Fibroblast of lung (primary cell): Measurements from ENCODE around the gene ZNF503. TPM values are rescaled to one million over a fixed set of nuclear protein-coding genes. Genes with fewer than 3 reads are reported as not detected.

Experiments used
- DNase-seq, 2 donors: peaks; one replicate each; pipeline versions ENCODE4 v3.0.0 to v3.0.0-alpha.2; 2010; ENCODE audit warnings: low read depth in 2 of 2
- H2AFZ ChIP-seq: 2 replicates; pipeline ENCODE4 v1.5.1; 2012; ENCODE audit warnings: low read length, control low read depth, inconsistent platforms
- H3K27ac ChIP-seq: 2 replicates; pipeline ENCODE4 v1.5.1; 2011; ENCODE audit warnings: low read length, control low read depth; ENCODE audit not compliant: insufficient read depth
- H3K27me3 ChIP-seq: 2 replicates; pipeline ENCODE4 v1.5.1; 2011; ENCODE audit warnings: mild to moderate bottlenecking, low read length; ENCODE audit not compliant: control insufficient read depth, insufficient read depth
- H3K36me3 ChIP-seq: 2 replicates; pipeline ENCODE4 v1.5.1; 2011; ENCODE audit warnings: low read length; ENCODE audit not compliant: control insufficient read depth, insufficient read depth
- H3K4me1 ChIP-seq: 2 replicates; pipeline ENCODE4 v1.5.1; 2011; ENCODE audit warnings: low read length; ENCODE audit not compliant: control insufficient read depth, insufficient read depth; ENCODE audit errors: extremely low read depth
- H3K4me2 ChIP-seq: 2 replicates; pipeline ENCODE4 v1.5.1; 2011; ENCODE audit warnings: low read length, control low read depth; ENCODE audit not compliant: insufficient read depth; ENCODE audit errors: extremely low read depth
- H3K4me3 ChIP-seq, 4 experiments: fragments of 200-600 bp in 1 of 4; sonication (generic) in 1 of 4; replicated peaks in 1 of 4; 2 replicates each; pipeline ENCODE4 v1.5.1; 2011 to 2016; ENCODE audit warnings: low read length in 4 of 4, low read depth in 3 of 4, mild to moderate bottlenecking in 3 of 4, control low read depth in 2 of 4, inconsistent platforms in 1 of 4, mixed read lengths in 1 of 4; ENCODE audit not compliant: insufficient read depth in 1 of 4; ENCODE audit errors: control extremely low read depth in 1 of 4
- H3K79me2 ChIP-seq: 2 replicates; pipeline ENCODE4 v1.5.1; 2012; ENCODE audit warnings: mild to moderate bottlenecking, low read length, inconsistent platforms; ENCODE audit not compliant: control insufficient read depth, insufficient read depth
- H3K9ac ChIP-seq: 2 replicates; pipeline ENCODE4 v1.5.1; 2011; ENCODE audit warnings: mild to moderate bottlenecking, low read length, control low read depth; ENCODE audit not compliant: insufficient read depth
- H3K9me3 ChIP-seq: 2 replicates; pipeline ENCODE4 v1.5.1; 2012; ENCODE audit warnings: low read depth, low read length; ENCODE audit not compliant: control insufficient read depth, insufficient read depth
- H4K20me1 ChIP-seq: 2 replicates; pipeline ENCODE4 v1.5.1; 2011; ENCODE audit warnings: low read length; ENCODE audit not compliant: control insufficient read depth, insufficient read depth; ENCODE audit errors: extremely low read depth
- CTCF ChIP-seq, 2 donors: IDR thresholded peaks in 1 of 2; conservative IDR thresholded peaks in 1 of 2; 1 replicate in 1 of 2; 2 replicates in 1 of 2; pipeline ENCODE4 v1.5.1; 2011 to 2012; ENCODE audit warnings: low read length in 2 of 2, control low read depth in 1 of 2, inconsistent platforms in 1 of 2, low read depth in 1 of 2, mild to moderate bottlenecking in 1 of 2
- EZH2 ChIP-seq: IDR thresholded peaks from 2 replicates; pipeline ENCODE4 v1.5.1; 2012; ENCODE audit warnings: low read length, control low read depth, mild to moderate bottlenecking; ENCODE audit errors: missing control alignments
- polyA minus RNA-seq: library from RNA; depleted of rRNA, polyadenylated mRNA; stranded (reverse); fragments of >200 nt; gene quantifications from 2 replicates; pipeline ENCODE4 v1.2.3, GENCODE V29; 2011; ENCODE audit warnings: low replicate concordance
- polyA plus RNA-seq, 2 donors: library from polyadenylated mRNA; depleted of rRNA in 1 of 2; stranded (reverse) in 1 of 2; unstranded in 1 of 2; fragments of >200 nt; gene quantifications; 2 replicates each; pipeline ENCODE4 v1.2.1, GENCODE V29; 2011 to 2012; ENCODE audit warnings: missing spikeins in 1 of 2
- total RNA-seq: library from RNA; depleted of rRNA; stranded (reverse); fragments of >200 nt; gene quantifications from 2 replicates; pipeline ENCODE4 v1.2.1, GENCODE V29; 2014

ZNF503 gene
- total RNA-seq (7.1 and 8.2 TPM in 2 replicates), polyA plus RNA-seq (3.4 and 4.9 TPM in 2 replicates), polyA minus RNA-seq (2.0 and 4.0 TPM in 2 replicates)
- polyA plus RNA-seq (2012), result 17.7 and 24.0 TPM in 2 replicates

GRCh38 chr10:75401569-75402485, at the start of gene ZNF503:
Gene ZNF503, minus strand, starts transcription at chr10:75401764. Its CDS starts 345 bp downstream, at chr10:75401419.
- Histone ChIP-seq H3K9ac (peak within 1 kb of the TSS; percentile 84), H3K79me2 (peaks cover 39% of the 10 kb centered on the region), H3K4me3 (peak within 1 kb of the TSS; percentile 79 to 98 (median 92)), H3K4me2 (peak within 1 kb of the TSS; percentile 97), H4K20me1 (no peaks in the 10 kb centered on the region), H3K36me3 (peaks cover 7% of the 10 kb centered on the region), H3K4me1 (peaks cover 2% of the 10 kb centered on the region), H3K27ac (peak within 1 kb of the TSS; percentile 95), H2AFZ (peak within 1 kb of the TSS; percentile 92), H3K27me3 (no peaks in the 10 kb centered on the region), H3K9me3 (no peaks in the 10 kb centered on the region)
- TF ChIP-seq CTCF (conservative IDR thresholded peaks at IDR 0.05 in 1 of 2, IDR thresholded peaks at IDR 0.05 in 1 of 2; ENCODE audit: low read depth in 1 of 2, low read length in 2 of 2) (peak; percentile 14 to 31), EZH2 (no peak)
- peak; percentile 98 to 99 for DNase-seq

- Histone ChIP-seq H3K27ac (no peak overlapping the region), H3K9me3 (no peaks in the 10 kb centered on the region), H3K27me3 (no peaks in the 10 kb centered on the region), H2AFZ (no peak overlapping the region), H3K9ac (no peak overlapping the region), H4K20me1 (no peaks in the 10 kb centered on the region), H3K4me2 (no peak overlapping the region), H3K36me3 (no peaks in the 10 kb centered on the region), H3K79me2 (no peaks in the 10 kb centered on the region), H3K4me3 (no peak overlapping the region), H3K4me1 (no peaks in the 10 kb centered on the region)
- no peak for DNase-seq
- TF ChIP-seq CTCF (conservative IDR thresholded peaks at IDR 0.05 in 1 of 2, IDR thresholded peaks at IDR 0.05 in 1 of 2; ENCODE audit: low read depth in 1 of 2, low read length in 2 of 2), result no peak
- TF ChIP-seq EZH2, result no peak
Measured at GRCh38 chr10:75450644-75451640, 49.4 kb upstream of the ZNF503 start.

GRCh38 chr10:75450075-75450445, 48.5 kb upstream of the ZNF503 start:
- no peak for DNase-seq
- Histone ChIP-seq H3K4me2 (no peak overlapping the region), H3K4me3 (no peak overlapping the region), H3K9ac (no peak overlapping the region), H4K20me1 (no peaks in the 10 kb centered on the region), H2AFZ (no peak overlapping the region), H3K27ac (no peak overlapping the region), H3K9me3 (no peaks in the 10 kb centered on the region), H3K79me2 (no peaks in the 10 kb centered on the region), H3K4me1 (no peaks in the 10 kb centered on the region), H3K36me3 (no peaks in the 10 kb centered on the region), H3K27me3 (no peaks in the 10 kb centered on the region)
- TF ChIP-seq EZH2, result no peak
- TF ChIP-seq CTCF (conservative IDR thresholded peaks at IDR 0.05 in 1 of 2, IDR thresholded peaks at IDR 0.05 in 1 of 2; ENCODE audit: low read depth in 1 of 2, low read length in 2 of 2), result no peak
